ENCODE data around the gene SOX6.

DNA sequence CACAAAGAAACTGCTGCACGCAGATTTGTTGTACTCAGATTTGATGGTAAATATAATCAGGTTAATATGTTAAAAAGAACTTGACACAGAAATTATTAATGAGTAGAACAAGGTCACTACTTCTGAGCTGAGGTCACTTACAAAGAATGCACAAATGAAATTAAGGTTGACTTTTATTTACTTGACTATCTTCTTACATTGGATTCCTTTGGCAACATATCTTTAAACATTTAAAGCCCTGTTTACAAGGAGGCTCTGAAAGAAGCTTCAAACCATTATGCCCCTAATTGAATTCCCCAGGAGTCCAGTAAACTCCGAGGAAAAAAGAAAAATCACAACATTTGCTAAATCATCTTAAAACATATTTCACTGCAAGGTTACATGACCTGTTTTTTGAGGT lies 245.5 kb downstream of the SOX6 start:
- TF ChIP-seq, protein P1, sequence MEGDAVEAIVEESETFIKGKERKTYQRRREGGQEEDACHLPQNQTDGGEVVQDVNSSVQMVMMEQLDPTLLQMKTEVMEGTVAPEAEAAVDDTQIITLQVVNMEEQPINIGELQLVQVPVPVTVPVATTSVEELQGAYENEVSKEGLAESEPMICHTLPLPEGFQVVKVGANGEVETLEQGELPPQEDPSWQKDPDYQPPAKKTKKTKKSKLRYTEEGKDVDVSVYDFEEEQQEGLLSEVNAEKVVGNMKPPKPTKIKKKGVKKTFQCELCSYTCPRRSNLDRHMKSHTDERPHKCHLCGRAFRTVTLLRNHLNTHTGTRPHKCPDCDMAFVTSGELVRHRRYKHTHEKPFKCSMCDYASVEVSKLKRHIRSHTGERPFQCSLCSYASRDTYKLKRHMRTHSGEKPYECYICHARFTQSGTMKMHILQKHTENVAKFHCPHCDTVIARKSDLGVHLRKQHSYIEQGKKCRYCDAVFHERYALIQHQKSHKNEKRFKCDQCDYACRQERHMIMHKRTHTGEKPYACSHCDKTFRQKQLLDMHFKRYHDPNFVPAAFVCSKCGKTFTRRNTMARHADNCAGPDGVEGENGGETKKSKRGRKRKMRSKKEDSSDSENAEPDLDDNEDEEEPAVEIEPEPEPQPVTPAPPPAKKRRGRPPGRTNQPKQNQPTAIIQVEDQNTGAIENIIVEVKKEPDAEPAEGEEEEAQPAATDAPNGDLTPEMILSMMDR (conservative IDR thresholded peaks at IDR 0.05; ENCODE audit: low read depth in 2 of 2), result no peak
- TF ChIP-seq EZH2 (IDR thresholded peaks at IDR 0.05; ENCODE audit: low read depth, unreplicated experiment) (no peak), EZH2phosphoT487 (IDR thresholded peaks at IDR 0.05; ENCODE audit: unreplicated experiment) (no peak), POLR2AphosphoS5 (IDR thresholded peaks at IDR 0.05; ENCODE audit: low read depth) (no peak), ZNF331 (CRISPR knock-in tag; IDR thresholded peaks at IDR 0.05; ENCODE audit: low read depth) (no peak)
- TF ChIP-seq, protein P2, sequence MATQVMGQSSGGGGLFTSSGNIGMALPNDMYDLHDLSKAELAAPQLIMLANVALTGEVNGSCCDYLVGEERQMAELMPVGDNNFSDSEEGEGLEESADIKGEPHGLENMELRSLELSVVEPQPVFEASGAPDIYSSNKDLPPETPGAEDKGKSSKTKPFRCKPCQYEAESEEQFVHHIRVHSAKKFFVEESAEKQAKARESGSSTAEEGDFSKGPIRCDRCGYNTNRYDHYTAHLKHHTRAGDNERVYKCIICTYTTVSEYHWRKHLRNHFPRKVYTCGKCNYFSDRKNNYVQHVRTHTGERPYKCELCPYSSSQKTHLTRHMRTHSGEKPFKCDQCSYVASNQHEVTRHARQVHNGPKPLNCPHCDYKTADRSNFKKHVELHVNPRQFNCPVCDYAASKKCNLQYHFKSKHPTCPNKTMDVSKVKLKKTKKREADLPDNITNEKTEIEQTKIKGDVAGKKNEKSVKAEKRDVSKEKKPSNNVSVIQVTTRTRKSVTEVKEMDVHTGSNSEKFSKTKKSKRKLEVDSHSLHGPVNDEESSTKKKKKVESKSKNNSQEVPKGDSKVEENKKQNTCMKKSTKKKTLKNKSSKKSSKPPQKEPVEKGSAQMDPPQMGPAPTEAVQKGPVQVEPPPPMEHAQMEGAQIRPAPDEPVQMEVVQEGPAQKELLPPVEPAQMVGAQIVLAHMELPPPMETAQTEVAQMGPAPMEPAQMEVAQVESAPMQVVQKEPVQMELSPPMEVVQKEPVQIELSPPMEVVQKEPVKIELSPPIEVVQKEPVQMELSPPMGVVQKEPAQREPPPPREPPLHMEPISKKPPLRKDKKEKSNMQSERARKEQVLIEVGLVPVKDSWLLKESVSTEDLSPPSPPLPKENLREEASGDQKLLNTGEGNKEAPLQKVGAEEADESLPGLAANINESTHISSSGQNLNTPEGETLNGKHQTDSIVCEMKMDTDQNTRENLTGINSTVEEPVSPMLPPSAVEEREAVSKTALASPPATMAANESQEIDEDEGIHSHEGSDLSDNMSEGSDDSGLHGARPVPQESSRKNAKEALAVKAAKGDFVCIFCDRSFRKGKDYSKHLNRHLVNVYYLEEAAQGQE (IDR thresholded peaks at IDR 0.05; ENCODE audit: unreplicated experiment), result no peak

All from GM23338 (cell line).